HCT116 (cell line): ENCODE results near the gene MAPKAPK3. TPM values are rescaled to one million over a fixed set of nuclear protein-coding genes. Genes with fewer than 3 reads are reported as not detected.

Source experiments
- ATAC-seq: fragments of 200-7000 bp; cut with Tn5 transposase; 2 replicates; pipeline ENCODE4 v1.9.1; 2020; ENCODE audit warnings: mild to moderate bottlenecking, moderate library complexity
- BruUV-seq: library from RNA; stranded (reverse); fragments of 400-500 nt; replicated peaks from 2 replicates; lab custom pipeline; 2021; lab: Mats Ljungman, UMichigan
- CTCF ChIA-PET: fragments of 300-600 bp; sonication (Branson Sonifier 250); formaldehyde crosslinking; loops from one replicate; lab custom pipeline; 2021; ENCODE audit warnings: antibody characterized with exemption; lab: Charles Lee
- POLR2A ChIA-PET: fragments of 300-600, 350-600 bp; sonication (Branson Sonifier 250); formaldehyde crosslinking; loops from one replicate; lab custom pipeline; 2021; ENCODE audit warnings: antibody characterized with exemption; lab: Charles Lee
- RAD21 ChIA-PET, 2 experiments: fragments of 300-600 bp; sonication (Branson Sonifier 250); formaldehyde crosslinking; loops; one replicate each; lab custom pipeline; 2023; ENCODE audit warnings: low total read pairs in 2 of 2; ENCODE audit not compliant: uncharacterized antibody in 2 of 2, unreplicated experiment in 2 of 2, low non-redundant PET in 1 of 2; lab: Charles Lee
- DNase-seq: peaks from one replicate; pipeline ENCODE4 v3.0.0-alpha.2; 2010; ENCODE audit warnings: low read depth, low spot score
- H2AFZ ChIP-seq: fragments of 200-600 bp; shearing (Covaris generic), sonication (generic); 2 replicates; pipeline ENCODE4 v1.6.1; 2017; ENCODE audit warnings: low read depth, mixed run types, mixed read lengths, antibody characterized with exemption, low read length; ENCODE audit not compliant: poor library complexity, severe bottlenecking
- H3K27ac ChIP-seq: 2 replicates; pipeline ENCODE4 v1.5.1; 2012; ENCODE audit warnings: low read depth, low read length
- H3K27me3 ChIP-seq: fragments of 200-600 bp; sonication (generic); 2 replicates; pipeline ENCODE4 v1.6.1; 2016; ENCODE audit warnings: mixed run types, low read length, mixed read lengths; ENCODE audit not compliant: insufficient read depth
- H3K36me3 ChIP-seq, 2 experiments: fragments of 200-500 bp in 1 of 2; fragments of 200-600 bp in 1 of 2; sonication (Bioruptor generic) in 1 of 2; sonication (generic) in 1 of 2; 2 replicates each; pipeline versions ENCODE4 v1.5.1 to v1.6.1; 2014 to 2016; ENCODE audit warnings: low read length in 2 of 2, inconsistent platforms in 1 of 2, mixed read lengths in 1 of 2, mixed run types in 1 of 2; ENCODE audit not compliant: insufficient read depth in 2 of 2, control insufficient read depth in 1 of 2
- H3K4me1 ChIP-seq, 2 experiments: fragments of 200-600 bp in 1 of 2; sonication (generic) in 1 of 2; 2 replicates each; pipeline versions ENCODE4 v1.5.1 to v1.6.1; 2012 to 2017; ENCODE audit warnings: low read length in 2 of 2, inconsistent platforms in 1 of 2, mild to moderate bottlenecking in 1 of 2, mixed read lengths in 1 of 2, mixed run types in 1 of 2, moderate library complexity in 1 of 2; ENCODE audit not compliant: insufficient read depth in 2 of 2, control insufficient read depth in 1 of 2
- H3K4me2 ChIP-seq: fragments of 200-600 bp; sonication (generic); 2 replicates; pipeline ENCODE4 v1.6.1; 2017; ENCODE audit warnings: mixed run types, low read length, mixed read lengths
- H3K4me3 ChIP-seq, 2 experiments: fragments of 200-600 bp in 1 of 2; sonication (generic) in 1 of 2; replicated peaks in 1 of 2; 2 replicates each; pipeline ENCODE4 v1.5.1; 2011 to 2016; ENCODE audit warnings: low read length in 2 of 2, control low read depth in 1 of 2, low read depth in 1 of 2, mild to moderate bottlenecking in 1 of 2, mixed read lengths in 1 of 2, mixed run types in 1 of 2
- H3K79me2 ChIP-seq: fragments of 200-600 bp; sonication (generic); 2 replicates; pipeline ENCODE4 v1.6.1; 2017; ENCODE audit warnings: mild to moderate bottlenecking, mixed run types, low read length, moderate library complexity, mixed read lengths; ENCODE audit not compliant: insufficient read depth
- H3K9ac ChIP-seq: fragments of 200-600 bp; sonication (generic); 2 replicates; pipeline ENCODE4 v1.6.1; 2016; ENCODE audit warnings: low read length, mixed read lengths
- H3K9me2 ChIP-seq: fragments of 200-600 bp; sonication (generic), shearing (Covaris generic); 2 replicates; pipeline ENCODE4 v1.6.1; 2017; ENCODE audit warnings: mixed run types, mild to moderate bottlenecking, moderate library complexity; ENCODE audit not compliant: insufficient read depth
- H3K9me3 ChIP-seq, 2 experiments: fragments of 200-500 bp in 1 of 2; fragments of 200-600 bp in 1 of 2; sonication (Bioruptor generic) in 1 of 2; sonication (generic) in 1 of 2; 2 replicates each; pipeline ENCODE4 v1.6.1; 2014 to 2017; ENCODE audit warnings: low read length in 2 of 2, mixed read lengths in 2 of 2, inconsistent platforms in 1 of 2, low read depth in 1 of 2, mild to moderate bottlenecking in 1 of 2, mixed run types in 1 of 2, moderate library complexity in 1 of 2; ENCODE audit not compliant: control insufficient read depth in 1 of 2, insufficient read depth in 1 of 2
- H4K20me1 ChIP-seq: fragments of 200-600 bp; sonication (generic), shearing (Covaris generic); 2 replicates; pipeline ENCODE4 v1.6.1; 2017; ENCODE audit warnings: mixed run types, mild to moderate bottlenecking, moderate library complexity; ENCODE audit not compliant: insufficient read depth
- CBX3 ChIP-seq: IDR thresholded peaks from 2 replicates; pipeline ENCODE4 v1.6.1; 2012; ENCODE audit warnings: low read depth
- EZH2 ChIP-seq: fragments of 200-600 bp; sonication (generic); IDR thresholded peaks from 2 replicates; pipeline ENCODE4 v1.6.1; 2017; ENCODE audit warnings: antibody characterized with exemption, mixed run types
- FOSL1 ChIP-seq: IDR thresholded peaks from 2 replicates; pipeline ENCODE4 v1.6.1; 2012; ENCODE audit warnings: low read depth
- POLR2A ChIP-seq: IDR thresholded peaks from 2 replicates; pipeline ENCODE4 v1.7.0; 2011; ENCODE audit warnings: borderline replicate concordance; ENCODE audit not compliant: insufficient read depth, insufficient read length; ENCODE audit errors: extremely low read depth
- POLR2AphosphoS5 ChIP-seq: IDR thresholded peaks from 2 replicates; pipeline ENCODE4 v1.6.1; 2011; ENCODE audit warnings: mild to moderate bottlenecking, low read depth, low read length, moderate library complexity
- RAD21 ChIP-seq: IDR thresholded peaks from 2 replicates; pipeline ENCODE4 v1.6.1; 2012; ENCODE audit warnings: low read depth, mild to moderate bottlenecking
- TCF7L2 ChIP-seq: IDR thresholded peaks from 2 replicates; pipeline ENCODE4 v1.7.0; 2011; ENCODE audit warnings: borderline replicate concordance, inconsistent platforms; ENCODE audit not compliant: insufficient read depth, insufficient read length; ENCODE audit errors: extremely low read depth
- YY1 ChIP-seq: IDR thresholded peaks from 2 replicates; pipeline ENCODE4 v1.6.1; 2011; ENCODE audit warnings: low read length, low read depth, moderate library complexity, mild to moderate bottlenecking; ENCODE audit not compliant: insufficient replicate concordance; ENCODE audit errors: extremely low read depth
- intact Hi-C: fragments of 100-400 bp; cut with micrococcal nuclease; formaldehyde crosslinking; loops from 2 replicates; pipeline ENCODE4 v1.10.0; 2022
- total RNA-seq: library from RNA; stranded (reverse); gene quantifications from one replicate; pipeline ENCODE4 v1.2.1, GENCODE V29; 2021; ENCODE audit not compliant: unreplicated experiment
- TF ChIP-seq, protein P1 (sequence below): IDR thresholded peaks from 2 replicates; pipeline ENCODE4 v1.6.1; 2011; ENCODE audit warnings: mild to moderate bottlenecking, low read length, moderate library complexity; ENCODE audit not compliant: insufficient replicate concordance; ENCODE audit errors: extremely low read depth
- TF ChIP-seq, protein P2 (sequence below): IDR thresholded peaks from 2 replicates; pipeline ENCODE4 v1.6.1; 2012; ENCODE audit warnings: low read depth
- TF ChIP-seq, protein P3 (sequence below): IDR thresholded peaks from 2 replicates; pipeline ENCODE4 v1.6.1; 2012

The MAPKAPK3 gene
- total RNA-seq, 1 experiment from 2014 or later = 87.3 TPM

DNA sequence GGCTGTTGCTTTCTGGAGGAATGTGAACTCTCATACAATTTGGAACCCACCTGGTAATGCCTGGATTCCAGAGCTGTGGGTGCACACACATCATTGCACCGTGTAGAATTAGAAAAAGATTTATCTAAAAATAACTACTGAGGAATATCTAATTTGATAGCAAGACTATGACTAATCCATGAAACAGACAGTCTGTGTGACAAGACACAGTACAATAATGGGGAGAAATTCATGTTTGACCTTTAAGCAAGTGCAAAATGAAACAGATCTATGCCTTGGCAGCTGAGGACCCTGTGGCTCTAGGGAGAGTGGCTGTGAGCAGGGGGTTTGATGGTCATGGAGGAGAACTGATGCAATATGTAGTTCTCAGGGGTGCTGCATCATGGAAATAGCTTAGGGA lies 49.9 kb downstream of the MAPKAPK3 start:
- ATAC-seq (no peak), DNase-seq (no peak)
- ChIA-PET POLR2A (interaction anchor here (0.7 kb wide), 1 partner anchor 10 kb away, joined by 3 read pairs; no protein-coding TSS in a partner anchor), CTCF (no interaction called here), RAD21 (no interaction called here)
- Histone ChIP-seq H2AFZ (no peak overlapping the region), H3K79me2 (no peaks in the 10 kb centered on the region), H3K27ac (no peak overlapping the region), H3K9me2 (no peaks in the 10 kb centered on the region), H3K4me2 (peak overlapping the region; percentile 6; the same call in 1 of the 2 replicates), H3K9ac (no peak overlapping the region), H3K36me3 (no peaks in the 10 kb centered on the region), H3K9me3 (no peaks in the 10 kb centered on the region), H3K4me1 (peaks cover 33 to 42% of the 10 kb centered on the region in 2 experiments), H3K4me3 (no peak overlapping the region), H3K27me3 (no peaks in the 10 kb centered on the region; the same call in 1 of the 2 replicates), H4K20me1 (no peaks in the 10 kb centered on the region)
- TF ChIP-seq POLR2A = no peak
- intact Hi-C loops = no loop called here
- BruUV-seq = no TSS peak

DNA sequence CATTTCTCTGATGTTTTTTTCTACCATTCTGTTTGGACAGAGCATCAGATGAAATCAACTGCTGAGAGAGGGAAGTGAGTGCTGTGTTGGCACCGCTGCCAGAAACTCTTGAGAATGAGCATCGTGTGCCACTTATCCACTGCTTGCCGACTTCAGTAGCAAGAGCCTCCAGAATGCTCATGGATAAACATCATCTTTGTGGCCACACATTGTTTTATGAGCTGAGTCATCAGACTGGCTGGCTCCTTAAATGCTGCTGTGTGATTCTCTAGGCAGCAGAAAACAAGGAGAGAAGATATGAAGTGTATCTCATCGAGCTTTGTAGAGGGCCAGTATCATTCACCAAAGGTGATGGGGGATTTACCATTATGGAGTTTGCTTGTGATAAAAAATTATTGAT lies 54.4 kb downstream of the MAPKAPK3 start:
- no peak overlapping the region for H2AFZ ChIP-seq
- no peaks in the 10 kb centered on the region for H3K79me2 ChIP-seq
- intact Hi-C loops = no loop called here
- no peak overlapping the region for H3K9ac ChIP-seq
- H3K9me2 ChIP-seq = no peaks in the 10 kb centered on the region
- no TSS peak for BruUV-seq
- ChIA-PET RAD21 (no interaction called here), CTCF (interaction anchor here (1.6 kb wide), 1 partner anchor 9 kb away, joined by 3 read pairs; no protein-coding TSS in a partner anchor), POLR2A (interaction anchor here (0.6 kb wide), 1 partner anchor 10 kb away, joined by 4 read pairs; no protein-coding TSS in a partner anchor)
- peaks cover 27 to 44% of the 10 kb centered on the region in 2 experiments for H3K4me1 ChIP-seq
- peak overlapping the region in 1 of 2 experiments; percentile 2; a peak in 1 of 4 replicates for H3K4me3 ChIP-seq
- peak overlapping the region; percentile 62 for H3K4me2 ChIP-seq
- no peaks in the 10 kb centered on the region for H4K20me1 ChIP-seq
- peak; percentile 51 for ATAC-seq
- H3K9me3 ChIP-seq = no peaks in the 10 kb centered on the region
- H3K36me3 ChIP-seq = no peaks in the 10 kb centered on the region
- peak; percentile 56 for DNase-seq
- no peaks in the 10 kb centered on the region; the same call in 1 of the 2 replicates for H3K27me3 ChIP-seq
- peak overlapping the region; percentile 16; the same call in 1 of the 2 replicates for H3K27ac ChIP-seq
- TF ChIP-seq POLR2A = no peak
- no peak for TF ChIP-seq YY1
- no peak for TF ChIP-seq POLR2AphosphoS5
- TF ChIP-seq RAD21 = no peak
- TF ChIP-seq, protein P1, sequence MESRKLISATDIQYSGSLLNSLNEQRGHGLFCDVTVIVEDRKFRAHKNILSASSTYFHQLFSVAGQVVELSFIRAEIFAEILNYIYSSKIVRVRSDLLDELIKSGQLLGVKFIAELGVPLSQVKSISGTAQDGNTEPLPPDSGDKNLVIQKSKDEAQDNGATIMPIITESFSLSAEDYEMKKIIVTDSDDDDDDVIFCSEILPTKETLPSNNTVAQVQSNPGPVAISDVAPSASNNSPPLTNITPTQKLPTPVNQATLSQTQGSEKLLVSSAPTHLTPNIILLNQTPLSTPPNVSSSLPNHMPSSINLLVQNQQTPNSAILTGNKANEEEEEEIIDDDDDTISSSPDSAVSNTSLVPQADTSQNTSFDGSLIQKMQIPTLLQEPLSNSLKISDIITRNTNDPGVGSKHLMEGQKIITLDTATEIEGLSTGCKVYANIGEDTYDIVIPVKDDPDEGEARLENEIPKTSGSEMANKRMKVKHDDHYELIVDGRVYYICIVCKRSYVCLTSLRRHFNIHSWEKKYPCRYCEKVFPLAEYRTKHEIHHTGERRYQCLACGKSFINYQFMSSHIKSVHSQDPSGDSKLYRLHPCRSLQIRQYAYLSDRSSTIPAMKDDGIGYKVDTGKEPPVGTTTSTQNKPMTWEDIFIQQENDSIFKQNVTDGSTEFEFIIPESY = no peak
- TF ChIP-seq TCF7L2 = peak; percentile 26
- no peak for TF ChIP-seq EZH2
- TF ChIP-seq, protein P2, sequence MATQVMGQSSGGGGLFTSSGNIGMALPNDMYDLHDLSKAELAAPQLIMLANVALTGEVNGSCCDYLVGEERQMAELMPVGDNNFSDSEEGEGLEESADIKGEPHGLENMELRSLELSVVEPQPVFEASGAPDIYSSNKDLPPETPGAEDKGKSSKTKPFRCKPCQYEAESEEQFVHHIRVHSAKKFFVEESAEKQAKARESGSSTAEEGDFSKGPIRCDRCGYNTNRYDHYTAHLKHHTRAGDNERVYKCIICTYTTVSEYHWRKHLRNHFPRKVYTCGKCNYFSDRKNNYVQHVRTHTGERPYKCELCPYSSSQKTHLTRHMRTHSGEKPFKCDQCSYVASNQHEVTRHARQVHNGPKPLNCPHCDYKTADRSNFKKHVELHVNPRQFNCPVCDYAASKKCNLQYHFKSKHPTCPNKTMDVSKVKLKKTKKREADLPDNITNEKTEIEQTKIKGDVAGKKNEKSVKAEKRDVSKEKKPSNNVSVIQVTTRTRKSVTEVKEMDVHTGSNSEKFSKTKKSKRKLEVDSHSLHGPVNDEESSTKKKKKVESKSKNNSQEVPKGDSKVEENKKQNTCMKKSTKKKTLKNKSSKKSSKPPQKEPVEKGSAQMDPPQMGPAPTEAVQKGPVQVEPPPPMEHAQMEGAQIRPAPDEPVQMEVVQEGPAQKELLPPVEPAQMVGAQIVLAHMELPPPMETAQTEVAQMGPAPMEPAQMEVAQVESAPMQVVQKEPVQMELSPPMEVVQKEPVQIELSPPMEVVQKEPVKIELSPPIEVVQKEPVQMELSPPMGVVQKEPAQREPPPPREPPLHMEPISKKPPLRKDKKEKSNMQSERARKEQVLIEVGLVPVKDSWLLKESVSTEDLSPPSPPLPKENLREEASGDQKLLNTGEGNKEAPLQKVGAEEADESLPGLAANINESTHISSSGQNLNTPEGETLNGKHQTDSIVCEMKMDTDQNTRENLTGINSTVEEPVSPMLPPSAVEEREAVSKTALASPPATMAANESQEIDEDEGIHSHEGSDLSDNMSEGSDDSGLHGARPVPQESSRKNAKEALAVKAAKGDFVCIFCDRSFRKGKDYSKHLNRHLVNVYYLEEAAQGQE = no peak
- TF ChIP-seq FOSL1 = peak; percentile 70
- TF ChIP-seq CBX3 = peak; percentile 37; the same call in 1 of the 2 replicates
- TF ChIP-seq, protein P3, sequence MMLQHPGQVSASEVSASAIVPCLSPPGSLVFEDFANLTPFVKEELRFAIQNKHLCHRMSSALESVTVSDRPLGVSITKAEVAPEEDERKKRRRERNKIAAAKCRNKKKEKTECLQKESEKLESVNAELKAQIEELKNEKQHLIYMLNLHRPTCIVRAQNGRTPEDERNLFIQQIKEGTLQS = no peak
